ENCODE data around the gene XRCC1.

DNA sequence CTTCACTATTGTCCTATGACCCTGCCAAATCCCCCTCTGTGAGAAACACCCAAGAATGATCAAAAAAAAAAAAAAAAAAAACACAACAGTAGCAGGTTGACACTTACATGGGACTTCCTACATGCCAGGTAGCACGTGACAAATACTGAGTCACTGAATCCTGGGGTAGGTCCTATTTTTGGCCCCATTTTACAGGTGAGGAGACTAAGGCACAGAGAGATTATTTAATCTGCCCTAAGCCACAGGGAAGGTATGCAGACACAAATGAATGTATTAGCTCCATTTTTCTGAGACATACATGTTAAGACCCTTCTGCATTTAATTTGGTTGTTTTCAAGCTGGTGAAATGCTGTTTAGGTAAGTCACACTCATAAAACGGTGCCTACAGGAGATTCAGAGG is 26.6 kb downstream of the XRCC1 start:
- TF ChIP-seq, protein P1, sequence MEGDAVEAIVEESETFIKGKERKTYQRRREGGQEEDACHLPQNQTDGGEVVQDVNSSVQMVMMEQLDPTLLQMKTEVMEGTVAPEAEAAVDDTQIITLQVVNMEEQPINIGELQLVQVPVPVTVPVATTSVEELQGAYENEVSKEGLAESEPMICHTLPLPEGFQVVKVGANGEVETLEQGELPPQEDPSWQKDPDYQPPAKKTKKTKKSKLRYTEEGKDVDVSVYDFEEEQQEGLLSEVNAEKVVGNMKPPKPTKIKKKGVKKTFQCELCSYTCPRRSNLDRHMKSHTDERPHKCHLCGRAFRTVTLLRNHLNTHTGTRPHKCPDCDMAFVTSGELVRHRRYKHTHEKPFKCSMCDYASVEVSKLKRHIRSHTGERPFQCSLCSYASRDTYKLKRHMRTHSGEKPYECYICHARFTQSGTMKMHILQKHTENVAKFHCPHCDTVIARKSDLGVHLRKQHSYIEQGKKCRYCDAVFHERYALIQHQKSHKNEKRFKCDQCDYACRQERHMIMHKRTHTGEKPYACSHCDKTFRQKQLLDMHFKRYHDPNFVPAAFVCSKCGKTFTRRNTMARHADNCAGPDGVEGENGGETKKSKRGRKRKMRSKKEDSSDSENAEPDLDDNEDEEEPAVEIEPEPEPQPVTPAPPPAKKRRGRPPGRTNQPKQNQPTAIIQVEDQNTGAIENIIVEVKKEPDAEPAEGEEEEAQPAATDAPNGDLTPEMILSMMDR (IDR thresholded peaks at IDR 0.05; ENCODE audit: poor library complexity, severe bottlenecking): no peak
- TF ChIP-seq POLR2AphosphoS5 (IDR thresholded peaks at IDR 0.05): no peak
- TF ChIP-seq EZH2 (IDR thresholded peaks at IDR 0.05; ENCODE audit: borderline replicate concordance, insufficient read depth, low read length, poor library complexity, severe bottlenecking): no peak
- no peak for TF ChIP-seq MXI1 (conservative IDR thresholded peaks at IDR 0.05; ENCODE audit: poor library complexity, severe bottlenecking)
- TF ChIP-seq EP300 (conservative IDR thresholded peaks at IDR 0.05; ENCODE audit: poor library complexity, severe bottlenecking): no peak
- TF ChIP-seq, protein P2, sequence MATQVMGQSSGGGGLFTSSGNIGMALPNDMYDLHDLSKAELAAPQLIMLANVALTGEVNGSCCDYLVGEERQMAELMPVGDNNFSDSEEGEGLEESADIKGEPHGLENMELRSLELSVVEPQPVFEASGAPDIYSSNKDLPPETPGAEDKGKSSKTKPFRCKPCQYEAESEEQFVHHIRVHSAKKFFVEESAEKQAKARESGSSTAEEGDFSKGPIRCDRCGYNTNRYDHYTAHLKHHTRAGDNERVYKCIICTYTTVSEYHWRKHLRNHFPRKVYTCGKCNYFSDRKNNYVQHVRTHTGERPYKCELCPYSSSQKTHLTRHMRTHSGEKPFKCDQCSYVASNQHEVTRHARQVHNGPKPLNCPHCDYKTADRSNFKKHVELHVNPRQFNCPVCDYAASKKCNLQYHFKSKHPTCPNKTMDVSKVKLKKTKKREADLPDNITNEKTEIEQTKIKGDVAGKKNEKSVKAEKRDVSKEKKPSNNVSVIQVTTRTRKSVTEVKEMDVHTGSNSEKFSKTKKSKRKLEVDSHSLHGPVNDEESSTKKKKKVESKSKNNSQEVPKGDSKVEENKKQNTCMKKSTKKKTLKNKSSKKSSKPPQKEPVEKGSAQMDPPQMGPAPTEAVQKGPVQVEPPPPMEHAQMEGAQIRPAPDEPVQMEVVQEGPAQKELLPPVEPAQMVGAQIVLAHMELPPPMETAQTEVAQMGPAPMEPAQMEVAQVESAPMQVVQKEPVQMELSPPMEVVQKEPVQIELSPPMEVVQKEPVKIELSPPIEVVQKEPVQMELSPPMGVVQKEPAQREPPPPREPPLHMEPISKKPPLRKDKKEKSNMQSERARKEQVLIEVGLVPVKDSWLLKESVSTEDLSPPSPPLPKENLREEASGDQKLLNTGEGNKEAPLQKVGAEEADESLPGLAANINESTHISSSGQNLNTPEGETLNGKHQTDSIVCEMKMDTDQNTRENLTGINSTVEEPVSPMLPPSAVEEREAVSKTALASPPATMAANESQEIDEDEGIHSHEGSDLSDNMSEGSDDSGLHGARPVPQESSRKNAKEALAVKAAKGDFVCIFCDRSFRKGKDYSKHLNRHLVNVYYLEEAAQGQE (IDR thresholded peaks at IDR 0.05; ENCODE audit: borderline replicate concordance): no peak
- TF ChIP-seq TAF1 (IDR thresholded peaks at IDR 0.05; ENCODE audit: low read depth): no peak

Measured in neural cell (in vitro differentiated cells).